NCI-H446 (cell line): ENCODE results near the gene CABP5.

Source experiments
- DNase-seq, 2 experiments: peaks; one replicate each; lab custom pipeline; 2025; lab: John Stamatoyannopoulos, UW

CABP5 gene

DNA sequence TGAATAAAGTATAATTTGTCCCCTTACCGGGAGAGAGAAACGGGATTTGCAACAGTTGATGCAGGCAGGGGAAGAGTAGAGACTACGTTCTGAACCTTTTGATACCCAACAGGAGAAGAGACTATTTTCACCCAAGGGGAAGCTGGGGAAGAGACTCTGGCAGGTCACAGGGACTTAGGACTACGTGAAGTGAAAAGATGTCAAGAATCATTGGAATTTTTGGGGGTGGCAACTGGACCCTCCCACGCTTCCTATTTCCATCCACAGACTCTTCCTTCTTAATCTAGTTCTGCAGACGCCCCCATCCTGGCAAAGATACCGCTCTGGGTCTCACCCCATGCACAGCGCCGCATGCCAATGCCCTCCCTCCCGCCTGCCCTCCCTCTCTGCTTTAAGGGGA lies 13.8 kb downstream of the CABP5 start:
- DNase-seq: no peak

DNA sequence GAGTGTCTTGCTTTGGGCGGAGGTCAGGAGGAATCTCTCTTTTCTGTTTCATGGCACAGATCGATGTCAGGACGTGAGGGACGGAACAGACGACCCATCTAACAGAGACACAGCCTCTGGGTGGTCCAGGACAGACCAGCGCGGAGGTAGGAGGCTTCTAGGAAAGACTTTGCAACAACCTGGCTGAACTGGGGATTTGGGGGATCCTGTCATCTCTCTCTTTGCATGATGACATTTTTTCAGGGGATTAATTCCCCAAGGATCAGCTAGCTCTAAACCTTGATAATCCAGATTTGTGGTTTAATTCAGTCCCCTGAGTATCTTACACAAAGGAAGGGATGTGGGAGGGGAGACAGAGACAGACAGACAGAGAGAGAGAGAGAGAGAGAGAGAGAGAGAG lies 14.4 kb downstream of the CABP5 start:
- no peak for DNase-seq

DNA sequence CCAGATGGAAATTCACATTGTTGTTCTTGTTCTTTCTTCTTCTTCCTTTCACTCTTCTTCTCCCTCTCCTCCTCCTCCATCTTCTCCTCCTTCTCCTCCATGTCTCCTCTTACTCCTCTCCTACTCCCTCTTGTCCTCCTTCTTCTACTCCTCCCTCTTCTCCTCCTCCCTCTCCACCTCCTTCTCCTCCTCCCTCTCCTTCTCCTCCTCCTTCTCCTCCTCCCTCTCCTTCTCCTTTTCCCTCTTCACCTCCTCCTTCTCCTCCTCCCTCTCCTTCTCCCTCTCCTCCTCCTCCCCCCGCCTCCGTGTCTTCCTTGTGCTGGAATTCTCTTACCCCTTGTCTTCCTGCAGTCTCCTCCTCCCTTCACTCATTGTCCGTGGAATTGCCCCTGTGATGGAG lies 18.4 kb downstream of the CABP5 start:
- DNase-seq: no peak

DNA sequence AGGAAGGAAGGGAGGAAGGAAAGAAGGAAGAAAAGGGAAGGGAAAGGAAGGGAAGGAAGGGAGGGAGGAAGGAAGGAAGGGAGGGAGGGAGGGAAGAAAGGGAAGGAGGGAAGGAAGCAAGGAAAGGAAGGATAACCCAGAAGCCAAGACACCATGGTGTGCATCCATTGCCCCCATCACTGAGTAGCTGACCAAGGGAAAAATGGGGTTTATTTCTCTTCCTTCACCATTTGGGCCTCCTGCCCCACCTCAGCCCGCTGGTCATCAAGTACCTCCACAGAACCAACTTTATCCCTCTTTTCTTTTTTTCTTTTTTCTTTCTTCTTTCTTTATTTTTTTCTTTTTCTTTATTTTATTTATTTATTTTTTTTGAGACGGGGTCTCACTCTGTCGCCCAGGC lies 20.4 kb downstream of the CABP5 start:
- no peak for DNase-seq

DNA sequence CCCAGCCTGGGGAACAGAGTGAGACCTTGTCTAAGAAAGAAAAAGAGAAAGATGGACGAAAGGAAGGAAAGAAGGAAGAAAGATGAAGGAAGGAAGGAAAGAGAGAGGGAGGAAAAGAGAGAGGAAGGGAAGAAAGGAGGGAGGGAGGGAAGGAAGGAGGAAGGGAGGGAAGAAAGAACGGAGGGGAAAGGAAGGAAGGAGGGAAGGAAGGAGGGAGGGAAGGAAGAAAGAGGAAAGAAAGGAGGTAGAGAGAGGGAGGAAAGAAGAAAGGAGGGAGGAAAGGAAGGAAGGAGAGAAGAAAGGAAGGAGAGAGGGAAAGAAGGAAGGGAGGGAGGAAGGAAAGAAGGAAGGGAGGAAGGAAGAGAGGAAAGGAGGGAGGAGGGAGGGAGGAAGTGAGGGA lies 20.9 kb downstream of the CABP5 start:
- DNase-seq: no peak

DNA sequence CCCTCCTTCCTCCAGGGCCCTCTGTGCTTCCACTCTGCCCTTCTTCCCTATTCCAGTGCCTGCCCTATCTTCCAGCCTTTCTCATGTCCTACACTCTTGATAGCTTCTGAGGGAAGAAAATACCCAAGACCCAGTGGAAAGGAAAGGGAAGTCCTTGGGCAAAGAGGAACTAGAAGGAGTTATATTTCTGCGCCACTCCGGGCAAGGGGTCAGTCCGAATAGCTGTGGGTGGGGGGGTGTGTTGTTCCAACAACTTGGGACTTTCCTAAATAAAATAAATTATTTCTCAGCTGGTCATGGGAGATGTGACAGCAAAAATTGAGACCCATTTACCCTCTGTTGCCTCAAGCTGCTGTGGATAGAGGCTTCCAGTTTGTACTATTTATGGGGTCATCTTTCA lies 23.2 kb downstream of the CABP5 start:
- DNase-seq: no peak

DNA sequence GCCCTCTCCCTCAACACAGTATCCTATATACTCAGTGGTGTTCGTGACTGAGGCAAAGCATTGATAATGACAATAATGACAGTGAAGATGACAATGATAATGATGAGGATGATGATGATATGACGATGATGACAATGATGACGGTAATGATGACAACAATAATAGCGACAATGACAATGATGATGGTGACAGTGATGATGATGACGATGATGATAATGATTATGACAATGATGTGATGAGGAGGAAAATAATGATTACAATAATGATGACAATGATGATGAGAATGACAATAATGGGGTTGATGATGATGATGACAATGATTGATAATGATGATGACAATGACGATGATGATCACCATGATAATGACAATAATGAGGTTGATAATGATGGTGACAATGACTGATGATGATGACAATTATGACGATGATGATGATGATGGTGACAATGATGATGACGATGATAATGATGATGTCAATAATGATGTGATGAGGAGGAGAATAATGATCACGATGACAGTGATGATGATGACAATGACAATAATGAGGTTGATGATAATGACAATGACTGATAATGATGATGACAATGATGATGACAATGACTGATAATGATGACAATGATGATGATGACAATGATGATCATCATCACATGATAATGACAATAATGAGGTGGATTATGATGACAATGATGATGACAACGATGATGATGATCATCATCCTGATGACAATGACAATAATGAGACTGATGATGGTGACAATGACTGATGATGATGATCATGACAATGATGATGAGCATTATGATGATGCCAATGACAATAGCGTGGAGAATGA lies 32.7 kb downstream of the CABP5 start:
- no peak for DNase-seq

DNA sequence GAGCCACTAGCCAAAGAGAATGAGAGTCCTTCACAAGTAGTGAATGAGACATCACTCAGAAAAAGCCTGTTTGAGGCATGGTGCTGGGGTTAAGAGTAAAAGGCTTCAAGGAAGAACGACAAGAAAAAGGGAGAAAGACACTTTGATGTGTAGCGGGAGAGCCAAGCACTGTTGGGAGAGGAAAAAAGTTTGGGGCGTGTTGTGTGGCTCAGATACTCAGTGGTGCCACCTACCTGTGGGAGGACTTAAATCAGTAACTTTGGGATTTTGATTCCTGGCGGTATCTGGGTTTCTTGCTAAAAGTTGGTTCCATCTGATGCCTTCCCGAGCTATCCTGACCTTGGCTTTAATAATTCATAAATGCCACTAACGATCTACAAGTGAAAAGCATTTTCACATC lies 37.1 kb downstream of the CABP5 start:
- DNase-seq: no peak

DNA sequence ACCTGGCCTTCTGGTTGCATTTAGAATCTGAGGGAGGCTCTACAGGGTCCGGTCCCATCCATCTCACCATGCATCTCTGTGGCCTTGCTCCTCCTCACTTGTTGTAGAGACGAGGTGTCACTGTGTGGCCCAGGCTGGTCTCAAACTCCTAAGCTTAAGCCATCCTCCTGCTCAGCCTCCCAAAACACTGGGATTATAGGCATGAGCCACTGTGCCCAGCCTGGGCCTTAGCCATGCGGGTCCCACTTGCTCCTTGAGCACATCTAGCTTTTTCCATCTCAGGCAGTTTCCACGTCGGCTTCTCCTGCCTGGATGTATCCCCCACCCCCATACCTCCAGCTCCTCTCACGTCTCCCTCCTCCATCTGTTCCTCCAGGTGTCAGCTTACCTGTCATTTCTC lies 39.6 kb downstream of the CABP5 start:
- DNase-seq: no peak

DNA sequence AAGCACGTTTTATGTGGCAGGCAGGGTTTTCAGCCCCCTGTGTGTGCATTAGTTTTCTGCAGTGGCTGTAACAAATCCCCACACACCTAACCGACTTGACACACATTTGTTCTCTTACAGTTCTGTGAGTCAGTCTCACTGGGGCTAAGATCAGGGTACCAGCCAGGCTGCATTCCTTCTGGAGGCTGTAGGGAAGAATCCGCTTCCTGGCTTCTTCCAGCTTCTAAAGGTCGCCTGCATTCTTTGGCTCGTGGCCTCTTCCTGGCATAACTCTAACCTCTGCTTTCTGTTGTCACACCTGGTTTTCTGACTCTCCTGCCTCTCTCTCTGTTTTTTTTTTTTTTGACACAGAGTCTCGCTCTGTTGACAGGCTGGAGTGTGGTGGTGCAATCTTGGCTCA lies 43.0 kb downstream of the CABP5 start:
- no peak for DNase-seq

DNA sequence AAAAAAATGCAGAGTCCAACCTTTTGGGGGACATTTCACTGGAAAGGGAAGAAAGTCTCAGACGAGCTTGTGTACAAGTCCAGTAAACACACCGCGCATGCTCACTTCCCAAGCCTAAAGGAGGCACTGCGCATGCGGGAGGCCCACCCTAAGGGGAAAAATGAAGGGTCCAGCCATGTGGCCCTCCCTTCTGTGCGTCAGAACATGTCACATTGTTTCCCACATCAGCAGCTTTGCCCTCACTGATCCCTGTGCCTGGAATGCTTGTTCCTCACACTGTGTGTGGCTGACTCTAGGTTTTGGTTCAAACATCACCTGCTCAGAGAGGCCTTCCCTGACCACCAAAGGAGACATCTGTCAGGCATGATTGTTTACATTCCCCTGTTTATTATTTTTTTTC lies 45.1 kb downstream of the CABP5 start:
- no peak for DNase-seq

DNA sequence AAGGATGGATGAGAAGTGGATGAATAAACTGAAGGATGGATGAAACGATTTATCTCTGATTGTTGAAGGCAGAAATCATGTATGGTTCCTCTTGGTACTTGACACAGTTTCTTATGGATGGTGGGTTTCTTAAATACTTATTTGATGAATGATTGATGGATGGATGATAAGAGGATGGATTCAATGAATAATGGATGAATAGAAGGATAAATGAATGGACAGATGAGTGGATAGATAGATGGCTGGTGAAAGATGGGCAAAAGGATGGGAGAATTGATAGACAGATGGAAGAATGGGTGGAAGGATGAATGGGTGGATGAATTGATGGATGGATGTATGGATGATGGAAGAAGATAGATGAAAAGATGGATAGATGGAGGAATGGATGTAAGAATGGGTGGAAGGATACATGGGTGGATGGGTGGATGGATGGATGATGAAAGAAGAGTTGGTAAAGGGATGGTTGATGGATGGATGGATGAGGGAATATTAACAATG lies 47.6 kb downstream of the CABP5 start:
- no peak for DNase-seq

DNA sequence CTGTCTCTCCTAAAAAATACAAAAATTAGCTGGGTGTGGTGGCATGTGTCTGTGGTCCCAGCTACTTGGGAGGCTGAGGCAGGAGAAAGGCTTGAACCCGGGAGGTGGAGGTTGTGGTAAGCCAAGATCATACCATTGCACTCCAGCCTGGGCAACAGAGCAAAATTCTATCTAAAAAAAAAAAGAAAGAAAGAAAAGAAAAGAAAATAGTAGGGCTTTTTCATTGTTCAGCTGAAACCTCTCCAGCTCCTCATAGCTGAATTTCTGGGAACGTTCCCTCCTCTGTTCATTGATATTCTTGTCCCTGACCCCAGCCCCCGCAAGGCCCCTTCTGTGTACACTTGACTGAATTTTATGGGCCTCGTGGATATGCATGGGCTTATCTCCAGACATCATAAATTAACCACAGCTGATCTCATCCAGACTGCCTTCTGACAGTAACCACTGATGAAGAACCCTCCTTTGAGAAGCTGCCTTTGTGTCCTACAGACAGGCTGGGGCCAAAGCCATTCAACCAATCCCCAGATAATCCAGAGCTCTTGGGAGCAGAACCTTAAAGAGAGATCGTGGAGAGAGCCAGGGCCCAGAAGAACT lies 49.6 kb downstream of the CABP5 start, which contains the start of gene ELSPBP1:
Gene ELSPBP1 (plus strand): TSS at position 424 of the 594 bp plus-strand sequence. CDS start 14,036 bp downstream, outside the sequence.
- no peak for DNase-seq

DNA sequence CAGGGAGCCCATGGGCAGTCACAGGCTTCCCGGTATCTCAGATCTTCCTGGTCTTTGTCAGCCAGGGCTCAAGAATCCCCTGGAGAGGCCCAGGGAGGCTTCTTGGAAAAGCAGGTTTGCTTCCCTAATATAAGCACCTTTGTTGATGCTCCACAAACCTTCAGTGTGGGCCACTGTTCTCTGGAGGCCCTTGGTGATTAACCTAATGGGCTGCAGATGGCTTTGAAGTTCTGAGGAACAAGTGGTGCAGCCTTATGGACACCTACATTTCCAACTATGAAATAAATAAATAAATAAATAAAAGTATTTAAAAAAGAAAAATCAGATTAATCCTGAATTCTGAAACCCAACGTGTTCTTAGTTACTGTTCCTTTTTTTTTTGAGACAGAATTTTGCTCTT lies 51.8 kb downstream of the CABP5 start, which contains the start of gene BSPH1:
Gene BSPH1 (minus strand): TSS at position 101 of the 400 bp plus-strand sequence. CDS start 89 bp downstream, at position 12.
- DNase-seq: no peak

DNA sequence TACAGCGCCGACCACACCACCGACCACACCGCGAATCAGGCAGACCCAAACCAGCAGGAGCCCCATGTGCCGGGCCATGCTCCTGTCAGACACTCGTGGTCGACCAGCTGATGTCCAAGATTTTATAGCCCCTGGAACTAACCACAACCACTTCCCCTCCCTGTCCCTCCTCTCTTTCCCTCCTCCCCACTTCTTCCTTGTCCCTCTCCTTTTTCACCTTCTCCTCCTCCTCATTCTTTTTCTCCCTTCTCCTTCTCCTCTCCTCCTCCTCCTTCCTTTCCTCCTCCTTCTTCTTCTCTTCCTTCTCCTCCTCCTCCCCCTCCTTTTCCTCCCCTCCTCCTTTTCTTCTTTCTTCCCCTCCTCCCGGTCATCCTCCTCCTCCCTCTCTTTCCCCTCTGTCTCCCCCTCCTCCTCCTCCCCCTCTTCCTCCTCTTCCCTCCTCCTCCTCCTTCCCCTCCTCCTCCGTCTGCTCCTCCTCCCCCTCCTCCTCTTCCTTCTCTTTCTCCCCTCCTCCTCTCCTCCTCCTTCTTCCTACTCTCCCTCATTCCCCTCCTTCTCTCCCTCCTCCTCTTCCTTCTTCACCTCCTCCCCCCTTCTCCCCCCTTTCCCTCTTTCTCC lies 52.6 kb downstream of the CABP5 start:
- DNase-seq: no peak
